ENCODE measurements around the gene SYS1. TPM values are rescaled to one million over a fixed set of nuclear protein-coding genes. Genes with fewer than 3 reads are reported as not detected.

SYS1 gene
- polyA plus RNA-seq, 1 donor from 2014 or later = 24.4 TPM

DNA sequence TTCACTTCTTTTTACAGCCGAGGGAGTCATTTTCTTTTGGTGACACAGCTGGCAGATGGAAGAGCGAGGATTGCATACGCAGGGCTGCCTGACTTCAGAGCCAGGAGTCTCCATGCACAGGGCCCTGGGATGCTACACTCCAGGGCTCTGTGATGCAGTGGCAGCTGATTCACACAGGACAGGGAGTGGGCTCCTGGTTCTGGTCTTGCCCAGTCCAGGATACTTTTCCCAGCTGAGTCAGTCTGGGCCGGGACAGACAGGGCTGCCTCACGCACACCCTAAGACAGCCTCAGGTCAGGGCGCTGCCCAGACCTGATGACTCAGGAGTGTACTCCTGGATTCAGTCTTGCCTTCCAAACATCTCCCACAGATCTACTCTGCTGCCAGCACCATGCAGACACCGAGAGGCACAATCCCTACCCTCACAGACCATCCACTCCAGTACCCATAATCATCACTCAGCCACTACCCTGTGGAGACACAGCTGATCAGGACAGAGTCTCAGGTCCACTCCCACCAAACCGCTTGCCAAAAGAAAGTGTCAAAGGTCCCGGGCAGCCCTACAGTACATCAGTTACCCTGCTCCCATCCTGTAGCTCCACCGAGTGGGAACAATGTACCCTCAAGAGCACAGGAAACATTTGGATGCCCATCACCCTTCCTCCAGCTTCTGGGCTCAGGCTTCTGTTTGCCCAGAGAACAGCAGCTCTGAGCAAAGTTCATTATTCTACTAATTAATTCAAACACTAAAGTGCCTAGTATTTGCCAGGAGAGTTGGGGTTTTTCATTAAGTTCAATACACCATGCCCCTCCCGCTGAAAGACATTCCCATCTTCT is 26.2 kb upstream of the SYS1 start:
- H3K4me3 Mint-ChIP-seq = no peak overlapping the region
- H3K4me1 Mint-ChIP-seq = no peaks in the 10 kb centered on the region
- no peak overlapping the region for H3K27ac Mint-ChIP-seq
- no peaks in the 10 kb centered on the region for H3K9me3 Mint-ChIP-seq
- H3K27me3 Mint-ChIP-seq = peaks cover 5% of the 10 kb centered on the region
- no peaks in the 10 kb centered on the region for H3K36me3 Mint-ChIP-seq

DNA sequence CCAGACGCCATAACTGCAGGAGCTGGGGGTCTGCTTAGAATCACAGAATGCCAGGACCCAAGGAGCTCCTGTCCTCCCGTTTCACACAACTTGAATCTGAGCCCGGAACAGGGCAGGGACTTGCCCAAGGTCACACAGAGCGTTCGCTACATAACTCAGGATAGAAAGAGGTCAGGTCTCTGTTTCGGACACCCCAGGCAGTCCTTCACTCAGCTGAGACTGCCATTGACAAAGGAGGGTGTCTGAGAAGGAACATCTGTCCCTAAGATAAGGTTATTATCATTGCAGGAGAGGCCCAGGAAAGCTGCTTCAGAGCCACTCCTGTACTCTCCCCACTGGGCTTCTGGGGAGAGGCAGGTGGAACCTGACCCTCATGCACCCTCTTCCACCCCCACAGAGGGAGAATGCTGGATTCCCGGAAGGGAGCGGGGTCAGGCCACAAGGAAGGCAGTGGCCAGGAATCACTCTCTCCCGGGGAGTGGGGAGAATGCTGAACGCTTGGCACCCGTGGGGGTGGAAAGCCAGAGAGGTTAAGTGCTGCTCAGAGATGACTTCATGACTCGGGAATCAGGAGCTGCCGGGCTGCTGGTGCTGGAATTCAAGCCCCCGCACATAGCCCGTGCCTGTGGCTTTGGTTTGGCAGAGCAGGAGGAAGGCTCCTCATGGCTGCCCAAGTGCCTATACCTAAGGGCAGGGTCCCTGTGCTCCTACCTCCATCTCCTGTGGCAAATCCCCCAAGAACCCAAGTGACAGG is 25.4 kb upstream of the SYS1 start:
- Mint-ChIP-seq H3K9me3 (no peaks in the 10 kb centered on the region), H3K27me3 (peaks cover 5% of the 10 kb centered on the region), H3K27ac (no peak overlapping the region), H3K4me1 (no peaks in the 10 kb centered on the region), H3K36me3 (no peaks in the 10 kb centered on the region), H3K4me3 (no peak overlapping the region)

DNA sequence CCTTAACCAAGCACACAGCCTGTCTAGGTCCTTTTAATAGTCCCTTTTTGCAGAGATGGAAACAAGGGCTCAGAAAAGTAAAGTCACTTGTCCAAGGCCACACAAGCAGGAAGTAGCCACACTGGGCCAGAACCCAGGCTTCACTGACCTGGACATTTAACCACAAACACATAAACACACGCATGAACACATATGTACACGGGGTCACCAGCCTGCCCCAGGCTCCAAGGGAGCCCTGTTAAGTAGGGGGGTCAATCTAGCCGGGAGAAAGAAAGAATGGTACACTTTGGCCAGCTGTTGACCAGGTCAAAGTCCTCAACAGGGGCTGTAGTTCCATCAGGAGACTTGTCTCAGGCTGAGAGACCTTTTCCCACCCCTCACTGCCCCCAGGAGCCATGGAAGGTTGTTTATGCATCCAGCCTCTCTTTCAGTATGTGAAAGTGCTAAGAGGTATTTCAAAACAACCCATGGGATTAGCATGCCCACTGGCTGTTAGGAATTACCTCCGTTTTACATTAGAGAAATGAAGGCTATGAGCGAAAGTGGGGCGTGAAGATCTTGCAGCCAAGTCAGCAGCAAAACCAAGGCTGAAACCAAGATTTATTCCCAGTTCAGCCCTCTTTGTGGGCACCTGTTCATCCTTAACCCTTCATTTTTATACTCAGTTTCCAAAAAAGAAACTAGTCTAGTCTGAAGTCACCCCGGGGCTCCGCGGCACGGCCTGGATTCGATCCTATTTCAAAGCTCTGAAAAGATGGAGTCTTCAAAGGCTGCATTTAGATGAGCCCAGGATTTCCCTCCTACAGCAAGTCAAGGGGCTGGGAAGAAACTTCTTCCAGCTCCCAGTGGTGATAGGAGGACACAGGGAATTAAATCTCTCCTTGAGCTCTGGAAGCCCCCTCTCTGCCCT is 24.6 kb upstream of the SYS1 start:
- H3K27me3 Mint-ChIP-seq = peaks cover 5% of the 10 kb centered on the region
- no peaks in the 10 kb centered on the region for H3K36me3 Mint-ChIP-seq
- no peaks in the 10 kb centered on the region for H3K9me3 Mint-ChIP-seq
- H3K27ac Mint-ChIP-seq = no peak overlapping the region
- H3K4me1 Mint-ChIP-seq = no peaks in the 10 kb centered on the region
- no peak overlapping the region for H3K4me3 Mint-ChIP-seq

DNA sequence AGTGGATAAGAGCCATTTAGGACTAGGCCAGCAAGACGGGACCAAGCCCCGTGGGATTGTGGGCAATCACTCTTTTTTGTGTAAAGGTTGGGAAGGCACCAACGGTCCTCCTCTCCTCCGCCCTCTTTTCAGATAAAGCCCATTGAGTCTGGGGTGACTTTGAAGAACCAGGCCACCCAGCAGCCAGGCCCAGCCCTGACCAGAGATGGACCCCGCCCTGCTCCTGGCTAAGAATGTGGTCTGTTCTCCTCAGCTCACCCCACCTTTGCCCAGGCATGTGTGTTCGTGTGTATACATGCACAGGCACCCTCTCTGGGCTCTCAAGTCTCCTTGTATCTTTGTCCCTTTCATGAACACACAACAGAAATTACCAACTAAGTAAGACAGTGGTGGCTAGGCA is 23.9 kb upstream of the SYS1 start:
- H3K9me3 Mint-ChIP-seq = no peaks in the 10 kb centered on the region
- H3K27ac Mint-ChIP-seq = no peak overlapping the region
- no peak overlapping the region for H3K4me3 Mint-ChIP-seq
- no peaks in the 10 kb centered on the region for H3K4me1 Mint-ChIP-seq
- no peaks in the 10 kb centered on the region for H3K36me3 Mint-ChIP-seq
- H3K27me3 Mint-ChIP-seq = peaks cover 5% of the 10 kb centered on the region

DNA sequence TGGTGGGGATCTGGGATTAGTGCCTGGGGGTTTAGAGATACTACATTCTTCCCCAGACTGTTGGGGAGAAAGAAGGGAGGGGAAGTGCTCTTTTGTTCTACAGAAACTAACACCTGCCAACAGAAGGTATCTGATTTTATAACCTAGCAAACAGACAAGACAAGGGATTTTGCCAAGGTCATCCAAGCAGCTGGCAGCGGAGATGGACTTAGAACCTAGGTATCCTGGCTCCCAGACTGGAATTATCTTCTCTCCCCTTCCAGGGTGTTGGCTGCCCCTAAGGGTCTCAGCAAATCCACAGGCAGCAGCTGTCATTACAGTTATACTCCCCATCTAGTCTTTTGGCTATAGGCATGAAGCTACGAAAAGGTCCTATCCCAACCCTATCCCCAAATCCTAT is 23.2 kb upstream of the SYS1 start:
- H3K9me3 Mint-ChIP-seq = no peaks in the 10 kb centered on the region
- peaks cover 0 to under 1% (median 0%) of the 10 kb centered on the region in 3 donors for H3K4me1 Mint-ChIP-seq
- no peak overlapping the region for H3K27ac Mint-ChIP-seq
- no peak overlapping the region for H3K4me3 Mint-ChIP-seq
- H3K36me3 Mint-ChIP-seq = no peaks in the 10 kb centered on the region
- peaks cover 6% of the 10 kb centered on the region for H3K27me3 Mint-ChIP-seq

DNA sequence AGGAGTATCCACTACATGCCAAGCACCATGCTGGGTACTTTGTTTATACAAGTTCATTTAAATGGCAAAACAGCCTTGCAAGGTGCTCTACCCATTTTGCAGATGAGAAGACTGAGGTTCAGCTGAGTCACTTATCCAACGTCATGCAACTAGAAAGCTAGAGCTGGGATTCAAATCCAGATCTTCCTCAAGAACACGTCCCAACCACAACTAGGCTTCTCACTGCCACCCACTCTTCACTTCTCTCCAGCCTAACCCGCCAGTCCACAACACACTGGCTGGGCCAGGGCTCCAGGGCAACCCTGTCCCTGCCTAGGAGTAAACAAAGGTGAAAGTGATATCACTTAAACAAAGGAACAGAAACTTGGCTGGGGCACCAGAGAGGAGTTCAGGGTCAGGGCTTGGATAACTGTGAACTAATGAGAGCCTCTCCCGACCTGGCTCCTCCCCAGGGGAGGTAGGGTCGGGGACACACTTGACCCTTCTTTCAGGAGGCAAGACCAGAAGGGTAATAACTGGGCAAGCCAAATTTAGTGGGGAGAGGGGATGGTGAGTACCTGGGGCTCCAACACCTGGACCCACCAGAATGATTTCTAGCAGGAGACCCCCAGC is 22.6 kb upstream of the SYS1 start:
- peaks cover 0 to 5% (median 0%) of the 10 kb centered on the region in 3 donors for H3K4me1 Mint-ChIP-seq
- H3K4me3 Mint-ChIP-seq = no peak overlapping the region
- H3K27ac Mint-ChIP-seq = no peak overlapping the region
- peaks cover 6% of the 10 kb centered on the region for H3K27me3 Mint-ChIP-seq
- H3K9me3 Mint-ChIP-seq = no peaks in the 10 kb centered on the region
- no peaks in the 10 kb centered on the region for H3K36me3 Mint-ChIP-seq

DNA sequence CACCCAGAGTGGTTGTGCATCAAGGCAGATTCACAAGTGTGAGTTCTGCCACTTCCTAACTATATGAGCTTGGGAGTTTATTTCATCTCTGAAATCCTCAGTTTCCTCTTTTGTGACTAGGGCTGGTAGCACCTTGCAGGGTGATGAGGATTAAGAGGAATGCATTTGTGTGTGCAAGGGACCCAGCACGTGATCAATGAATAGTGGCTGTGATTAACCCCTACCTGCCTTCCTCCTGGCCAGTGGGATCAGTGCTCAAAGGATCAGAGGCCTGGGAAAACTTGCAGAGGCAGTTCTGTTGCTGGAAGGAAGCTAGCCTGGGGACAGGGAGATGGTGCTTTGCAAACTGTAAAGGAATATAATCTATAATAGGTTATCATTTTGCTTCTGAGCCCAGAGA is 22.0 kb upstream of the SYS1 start:
- Mint-ChIP-seq H3K9me3 (no peaks in the 10 kb centered on the region), H3K27ac (no peak overlapping the region)

DNA sequence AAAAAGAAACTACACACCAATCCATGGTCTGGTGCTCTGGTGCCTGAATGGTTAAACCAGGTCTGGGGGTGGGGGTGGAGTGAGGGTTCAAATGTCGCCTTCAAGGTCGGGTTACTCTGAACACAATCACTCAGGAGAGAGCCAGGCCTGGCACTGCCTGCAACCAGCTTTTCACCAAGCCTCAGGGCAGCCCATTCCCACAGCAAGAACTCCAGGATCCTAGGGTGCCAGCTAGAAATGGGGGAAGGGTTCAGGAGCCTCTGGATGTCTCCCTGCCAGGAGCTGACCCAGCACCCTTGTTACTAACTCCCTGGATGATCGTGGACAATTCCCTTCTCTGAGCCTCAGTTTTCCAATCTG is 21.4 kb upstream of the SYS1 start:
- no peaks in the 10 kb centered on the region for H3K36me3 Mint-ChIP-seq
- peaks cover 8% of the 10 kb centered on the region for H3K27me3 Mint-ChIP-seq
- no peak overlapping the region for H3K27ac Mint-ChIP-seq
- H3K9me3 Mint-ChIP-seq = no peaks in the 10 kb centered on the region
- H3K4me3 Mint-ChIP-seq = no peak overlapping the region
- peaks cover 0 to 5% (median 1%) of the 10 kb centered on the region in 3 donors for H3K4me1 Mint-ChIP-seq

More for the DNA sequence above, 22.0 kb upstream of the SYS1 start:
- H3K36me3 Mint-ChIP-seq = no peaks in the 10 kb centered on the region
- peaks cover 0 to 5% (median 0%) of the 10 kb centered on the region in 3 donors for H3K4me1 Mint-ChIP-seq
- peaks cover 6% of the 10 kb centered on the region for H3K27me3 Mint-ChIP-seq
- no peak overlapping the region for H3K4me3 Mint-ChIP-seq

DNA sequence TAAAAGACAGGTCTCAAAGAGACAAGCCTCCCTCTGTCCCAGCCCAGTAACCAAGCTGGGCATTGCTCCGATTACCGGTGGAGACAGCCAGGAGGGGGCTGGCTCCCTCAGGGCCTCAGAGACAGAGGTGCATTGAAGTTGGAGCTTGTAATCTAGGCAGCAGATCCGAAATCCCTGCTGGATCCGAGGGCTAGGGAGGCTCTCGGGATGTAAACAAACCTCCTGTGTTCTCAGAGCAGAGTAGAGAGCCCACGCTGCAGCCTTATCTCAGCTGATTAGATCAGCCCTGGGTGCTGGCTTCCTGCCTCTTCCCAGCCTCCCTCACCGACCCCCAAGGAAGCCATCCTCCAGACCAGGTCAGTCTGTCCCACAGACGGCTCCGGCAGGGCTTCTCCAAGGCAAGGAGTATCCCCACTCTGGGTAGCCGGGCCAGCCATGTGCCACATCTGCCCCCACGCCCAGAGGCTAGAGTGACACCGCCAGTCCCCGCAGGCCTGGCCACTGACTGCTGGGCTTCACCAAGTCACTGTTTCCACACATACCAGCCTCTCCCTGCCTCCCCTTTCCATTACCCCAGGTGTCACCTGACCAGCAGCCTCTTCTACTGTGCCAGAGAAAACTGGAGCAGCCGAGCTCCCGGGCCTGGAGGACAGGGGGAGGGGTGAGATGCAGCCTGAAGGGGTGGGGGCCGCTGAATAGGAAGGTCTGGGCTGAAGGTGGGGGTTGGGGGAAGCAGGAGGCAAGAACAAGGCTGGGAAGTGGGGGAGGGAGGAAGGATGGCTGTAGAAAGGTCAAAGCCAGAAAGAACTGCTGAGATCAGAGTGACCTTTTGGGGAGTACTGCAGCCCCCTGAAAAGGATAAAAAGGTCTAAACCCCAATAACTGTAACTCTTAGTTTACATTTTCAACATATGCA is 20.8 kb upstream of the SYS1 start:
- Mint-ChIP-seq H3K9me3 (no peaks in the 10 kb centered on the region), H3K27me3 (peaks cover 13% of the 10 kb centered on the region), H3K27ac (no peak overlapping the region), H3K36me3 (no peaks in the 10 kb centered on the region), H3K4me3 (no peak overlapping the region), H3K4me1 (peaks cover 0 to 5% (median 5%) of the 10 kb centered on the region in 3 donors)

DNA sequence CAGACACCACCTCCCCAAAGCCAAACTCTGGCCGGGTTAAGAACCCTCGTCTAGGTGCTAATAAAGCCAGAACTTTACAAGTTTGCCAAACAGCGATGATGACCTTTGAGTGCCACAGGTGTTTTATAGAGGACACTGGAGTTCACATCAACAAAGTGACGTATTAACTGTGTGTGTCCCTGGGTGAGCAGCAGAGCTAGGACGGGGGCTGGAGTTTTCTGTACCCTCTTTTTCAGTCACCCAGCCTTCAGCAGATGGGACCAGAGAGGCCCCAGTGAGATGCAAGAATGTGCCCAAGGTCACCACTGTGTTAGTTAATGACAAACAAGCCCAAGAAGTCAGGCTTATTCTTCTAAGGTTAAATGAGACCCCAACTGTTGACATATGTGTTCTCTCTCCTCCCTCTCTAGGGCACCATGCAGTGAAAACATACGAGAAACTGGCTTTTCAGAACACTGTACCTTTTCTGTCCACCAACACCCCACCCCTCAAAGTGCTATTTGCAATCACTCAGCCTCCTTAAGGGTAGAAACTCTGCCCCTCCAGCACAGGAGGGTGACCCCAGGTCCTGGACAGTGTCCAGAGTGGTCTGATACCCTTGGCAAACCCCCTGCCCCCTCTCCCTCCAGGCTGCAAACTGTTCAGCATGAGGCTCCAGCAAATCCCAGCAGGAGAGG is 20.0 kb upstream of the SYS1 start:
- Mint-ChIP-seq H3K27me3 (peaks cover 20% of the 10 kb centered on the region), H3K4me3 (no peak overlapping the region), H3K36me3 (no peaks in the 10 kb centered on the region), H3K27ac (no peak overlapping the region), H3K9me3 (no peaks in the 10 kb centered on the region), H3K4me1 (peaks cover 0 to 5% (median 5%) of the 10 kb centered on the region in 3 donors)

DNA sequence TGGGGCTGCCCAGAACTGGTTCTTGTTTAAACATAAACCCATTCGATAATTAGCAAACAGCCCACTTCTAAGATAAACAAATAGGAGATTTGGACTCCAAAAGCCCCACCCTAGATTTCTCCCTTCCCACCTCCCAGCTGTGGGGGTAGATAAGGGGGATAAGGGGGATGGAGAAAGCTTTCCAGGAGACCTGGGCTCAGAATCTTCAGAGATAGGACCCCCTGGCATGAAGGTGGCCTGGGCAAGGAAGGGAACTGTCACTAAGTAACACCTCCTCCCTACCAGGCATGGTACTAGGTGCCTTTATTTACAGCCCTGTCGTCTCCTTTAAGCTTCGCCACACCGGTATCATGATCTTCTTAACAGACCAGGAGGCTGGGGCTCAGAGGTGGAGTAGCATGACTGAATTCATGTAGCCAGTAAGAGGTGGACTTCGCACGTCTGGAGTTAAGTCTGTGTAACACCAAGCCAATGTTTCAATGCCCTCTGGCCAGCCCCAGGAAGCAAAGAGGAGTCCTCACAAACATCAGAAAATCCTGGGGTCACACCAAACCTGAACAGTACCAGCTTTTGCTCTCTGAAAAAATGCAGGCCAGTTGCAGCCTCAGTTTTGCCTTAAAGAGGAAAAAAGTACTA is 19.3 kb upstream of the SYS1 start:
- no peaks in the 10 kb centered on the region for H3K36me3 Mint-ChIP-seq
- H3K9me3 Mint-ChIP-seq = no peaks in the 10 kb centered on the region
- peaks cover 0 to 5% (median 5%) of the 10 kb centered on the region in 3 donors for H3K4me1 Mint-ChIP-seq
- H3K27me3 Mint-ChIP-seq = peaks cover 20% of the 10 kb centered on the region
- no peak overlapping the region for H3K4me3 Mint-ChIP-seq
- H3K27ac Mint-ChIP-seq = no peak overlapping the region

DNA sequence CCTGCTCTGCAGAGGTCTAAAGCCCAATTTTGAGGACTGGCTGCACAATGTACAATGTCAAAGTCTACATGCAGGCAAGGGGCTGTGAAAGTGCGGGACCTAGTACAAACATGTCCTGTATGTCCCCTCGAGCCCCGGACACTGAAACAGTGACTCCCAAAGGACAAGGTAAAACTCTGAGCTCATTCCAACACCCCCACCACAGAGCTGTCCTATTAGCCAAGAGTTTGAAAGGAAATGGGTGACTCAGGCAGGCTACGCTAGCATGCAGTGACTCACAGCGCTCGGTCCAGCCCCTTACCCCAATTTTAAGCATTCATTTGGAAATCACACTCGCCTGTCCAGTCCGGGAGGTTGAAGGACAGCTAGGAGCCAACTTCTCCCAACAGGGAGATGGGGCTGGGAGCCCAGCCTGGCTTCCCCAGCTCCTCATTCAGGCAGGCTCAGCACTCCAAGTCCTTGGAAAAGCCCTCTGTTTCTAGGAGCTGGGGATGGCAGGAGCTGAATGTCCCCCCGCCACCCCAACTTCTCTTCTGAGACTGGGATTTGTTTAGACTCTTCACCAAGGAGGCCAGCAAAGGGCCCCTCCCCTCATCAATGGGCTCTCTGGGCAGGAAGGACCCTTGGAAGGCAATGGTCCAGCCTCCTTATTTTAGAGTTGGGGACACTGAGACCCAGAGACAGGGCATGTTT is 18.6 kb upstream of the SYS1 start:
- no peaks in the 10 kb centered on the region for H3K36me3 Mint-ChIP-seq
- no peak overlapping the region for H3K4me3 Mint-ChIP-seq
- no peak overlapping the region for H3K27ac Mint-ChIP-seq
- peaks cover 0 to 5% (median 5%) of the 10 kb centered on the region in 3 donors for H3K4me1 Mint-ChIP-seq
- peaks cover 20% of the 10 kb centered on the region for H3K27me3 Mint-ChIP-seq
- H3K9me3 Mint-ChIP-seq = no peaks in the 10 kb centered on the region
